HEK293 (cell line): ENCODE data around the gene SIMC1.

Source experiments
- CTCF ChIA-PET: fragments of 350-600 bp; formaldehyde crosslinking; extraction: SDS; loops from one replicate; lab custom pipeline; 2021; ENCODE audit warnings: antibody characterized with exemption; lab: Yijun Ruan, JAX
- POLR2A ChIA-PET: fragments of 300-600 bp; formaldehyde crosslinking; extraction: SDS; loops from one replicate; lab custom pipeline; 2020; ENCODE audit warnings: antibody characterized with exemption, inconsistent platforms; lab: Yijun Ruan, JAX
- H3K27ac ChIP-seq: fragments of 200-500 bp; sonication (Bioruptor generic); 2 replicates; pipeline ENCODE4 v1.5.1; 2014; ENCODE audit warnings: low read depth, low read length, control low read depth, inconsistent platforms; ENCODE audit errors: extremely low read depth
- H3K36me3 ChIP-seq, 2 experiments: fragments of 200-500 bp in 1 of 2; sonication (Bioruptor generic) in 1 of 2; 1 replicate in 1 of 2; 2 replicates in 1 of 2; pipeline ENCODE4 v1.5.1; 2014 to 2017; ENCODE audit warnings: inconsistent platforms in 2 of 2, low read length in 2 of 2; ENCODE audit not compliant: control insufficient read depth in 2 of 2, insufficient read depth in 1 of 2
- H3K4me1 ChIP-seq: fragments of 200-500 bp; sonication (Bioruptor generic); 2 replicates; pipeline ENCODE4 v1.5.1; 2014; ENCODE audit warnings: mild to moderate bottlenecking, low read length, inconsistent platforms; ENCODE audit not compliant: control insufficient read depth, insufficient read depth
- H3K4me3 ChIP-seq: 2 replicates; pipeline ENCODE4 v1.5.1; 2011; ENCODE audit warnings: low read depth, mild to moderate bottlenecking, control low read depth, low read length, moderate library complexity
- H3K9me3 ChIP-seq: fragments of 200-500 bp; sonication (Bioruptor generic); 2 replicates; pipeline ENCODE4 v1.5.1; 2014; ENCODE audit warnings: low read depth, low read length, inconsistent platforms; ENCODE audit not compliant: control insufficient read depth, insufficient read depth
- GFI1B ChIP-seq: fragments of 450-650 bp; formaldehyde crosslinking; IDR thresholded peaks from 2 replicates; pipeline ENCODE4 v1.5.1; 2016; ENCODE audit warnings: missing biosample characterization, missing genetic modification characterization
- GLIS2 ChIP-seq: fragments of 450-650 bp; formaldehyde crosslinking; IDR thresholded peaks from 2 replicates; pipeline ENCODE4 v1.5.1; 2016; ENCODE audit warnings: missing biosample characterization, missing genetic modification characterization
- HOXC10 ChIP-seq: sonication (generic); formaldehyde crosslinking; IDR thresholded peaks from 2 replicates; pipeline ENCODE4 v1.8.1; 2023; ENCODE audit warnings: mild to moderate bottlenecking, missing genetic modification reagents
- RBAK ChIP-seq: fragments of 450-650 bp; formaldehyde crosslinking; IDR thresholded peaks from 2 replicates; pipeline ENCODE4 v1.5.1; 2016; ENCODE audit warnings: missing biosample characterization, missing genetic modification characterization
- TCF7L2 ChIP-seq: IDR thresholded peaks from 2 replicates; pipeline ENCODE4 v1.6.1; 2011; ENCODE audit warnings: low read depth, mild to moderate bottlenecking, inconsistent platforms, low read length, moderate library complexity, borderline replicate concordance
- ZFP41 ChIP-seq: fragments of 450-650 bp; formaldehyde crosslinking; IDR thresholded peaks from 2 replicates; pipeline ENCODE4 v1.5.1; 2016; ENCODE audit warnings: missing biosample characterization, missing genetic modification characterization, borderline replicate concordance
- ZNF146 ChIP-seq: fragments of 450-650 bp; formaldehyde crosslinking; IDR thresholded peaks from 2 replicates; pipeline ENCODE4 v1.5.1; 2016; ENCODE audit warnings: missing biosample characterization, missing genetic modification characterization
- ZNF341 ChIP-seq: fragments of 450-650 bp; formaldehyde crosslinking; IDR thresholded peaks from 2 replicates; pipeline ENCODE4; 2016; ENCODE audit warnings: low read depth, missing biosample characterization, missing genetic modification characterization
- ZNF391 ChIP-seq: fragments of 450-650 bp; formaldehyde crosslinking; IDR thresholded peaks from 2 replicates; pipeline ENCODE4 v1.5.1; 2016; ENCODE audit warnings: low read depth, missing biosample characterization, missing genetic modification characterization, borderline replicate concordance
- ZNF521 ChIP-seq: fragments of 450-650 bp; formaldehyde crosslinking; IDR thresholded peaks from 2 replicates; pipeline ENCODE4 v1.5.1; 2017; ENCODE audit warnings: missing biosample characterization, mild to moderate bottlenecking, missing genetic modification characterization
- ZNF549 ChIP-seq: fragments of 450-650 bp; IDR thresholded peaks from 2 replicates; pipeline ENCODE4 v1.5.1; 2018; ENCODE audit warnings: missing biosample characterization, missing genetic modification characterization, mild to moderate bottlenecking, inconsistent platforms, moderate library complexity
- ZNF585B ChIP-seq: fragments of 450-650 bp; formaldehyde crosslinking; IDR thresholded peaks from 2 replicates; pipeline ENCODE4 v1.5.1; 2016; ENCODE audit warnings: missing biosample characterization, missing genetic modification characterization
- ZNF629 ChIP-seq: fragments of 450-650 bp; formaldehyde crosslinking; IDR thresholded peaks from 2 replicates; pipeline ENCODE4 v1.5.1; 2017; ENCODE audit warnings: missing biosample characterization, missing genetic modification characterization
- ZNF692 ChIP-seq: fragments of 450-650 bp; formaldehyde crosslinking; IDR thresholded peaks from 2 replicates; pipeline ENCODE4 v1.5.1; 2016; ENCODE audit warnings: missing biosample characterization, missing genetic modification characterization
- ZNF704 ChIP-seq: fragments of 450-650 bp; formaldehyde crosslinking; IDR thresholded peaks from 2 replicates; pipeline ENCODE4 v1.5.1; 2016; ENCODE audit warnings: missing biosample characterization, missing genetic modification characterization
- ZSCAN30 ChIP-seq: fragments of 450-650 bp; IDR thresholded peaks from 2 replicates; pipeline ENCODE4 v1.5.1; 2018; ENCODE audit warnings: missing biosample characterization, mild to moderate bottlenecking, missing genetic modification characterization, moderate library complexity
- TF ChIP-seq, protein P1 (sequence below): fragments of 450-650 bp; formaldehyde crosslinking; IDR thresholded peaks from 2 replicates; pipeline ENCODE4 v1.5.1; 2016; ENCODE audit warnings: missing biosample characterization, missing genetic modification characterization
- TF ChIP-seq, protein P2 (sequence below): fragments of 450-650 bp; formaldehyde crosslinking; IDR thresholded peaks from 2 replicates; pipeline ENCODE4 v1.5.1; 2016; ENCODE audit warnings: missing biosample characterization, missing genetic modification characterization

SIMC1 gene

GRCh38 chr5:176371621-176372539 is 133.7 kb downstream of the SIMC1 start:
- no peaks in the 10 kb centered on the region for H3K4me1 ChIP-seq
- no peak overlapping the region for H3K27ac ChIP-seq
- no peak for TF ChIP-seq ZNF146 (tag by site-specific recombination)
- no peak for TF ChIP-seq RBAK (tag by site-specific recombination)
- TF ChIP-seq ZNF549 (tag by site-specific recombination) = no peak
- TF ChIP-seq ZNF585B (tag by site-specific recombination) = no peak
- TF ChIP-seq ZNF629 (tag by site-specific recombination) = no peak
- TF ChIP-seq, protein P1, sequence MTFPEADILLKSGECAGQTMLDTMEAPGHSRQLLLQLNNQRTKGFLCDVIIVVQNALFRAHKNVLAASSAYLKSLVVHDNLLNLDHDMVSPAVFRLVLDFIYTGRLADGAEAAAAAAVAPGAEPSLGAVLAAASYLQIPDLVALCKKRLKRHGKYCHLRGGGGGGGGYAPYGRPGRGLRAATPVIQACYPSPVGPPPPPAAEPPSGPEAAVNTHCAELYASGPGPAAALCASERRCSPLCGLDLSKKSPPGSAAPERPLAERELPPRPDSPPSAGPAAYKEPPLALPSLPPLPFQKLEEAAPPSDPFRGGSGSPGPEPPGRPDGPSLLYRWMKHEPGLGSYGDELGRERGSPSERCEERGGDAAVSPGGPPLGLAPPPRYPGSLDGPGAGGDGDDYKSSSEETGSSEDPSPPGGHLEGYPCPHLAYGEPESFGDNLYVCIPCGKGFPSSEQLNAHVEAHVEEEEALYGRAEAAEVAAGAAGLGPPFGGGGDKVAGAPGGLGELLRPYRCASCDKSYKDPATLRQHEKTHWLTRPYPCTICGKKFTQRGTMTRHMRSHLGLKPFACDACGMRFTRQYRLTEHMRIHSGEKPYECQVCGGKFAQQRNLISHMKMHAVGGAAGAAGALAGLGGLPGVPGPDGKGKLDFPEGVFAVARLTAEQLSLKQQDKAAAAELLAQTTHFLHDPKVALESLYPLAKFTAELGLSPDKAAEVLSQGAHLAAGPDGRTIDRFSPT = no peak
- TF ChIP-seq, protein P2, sequence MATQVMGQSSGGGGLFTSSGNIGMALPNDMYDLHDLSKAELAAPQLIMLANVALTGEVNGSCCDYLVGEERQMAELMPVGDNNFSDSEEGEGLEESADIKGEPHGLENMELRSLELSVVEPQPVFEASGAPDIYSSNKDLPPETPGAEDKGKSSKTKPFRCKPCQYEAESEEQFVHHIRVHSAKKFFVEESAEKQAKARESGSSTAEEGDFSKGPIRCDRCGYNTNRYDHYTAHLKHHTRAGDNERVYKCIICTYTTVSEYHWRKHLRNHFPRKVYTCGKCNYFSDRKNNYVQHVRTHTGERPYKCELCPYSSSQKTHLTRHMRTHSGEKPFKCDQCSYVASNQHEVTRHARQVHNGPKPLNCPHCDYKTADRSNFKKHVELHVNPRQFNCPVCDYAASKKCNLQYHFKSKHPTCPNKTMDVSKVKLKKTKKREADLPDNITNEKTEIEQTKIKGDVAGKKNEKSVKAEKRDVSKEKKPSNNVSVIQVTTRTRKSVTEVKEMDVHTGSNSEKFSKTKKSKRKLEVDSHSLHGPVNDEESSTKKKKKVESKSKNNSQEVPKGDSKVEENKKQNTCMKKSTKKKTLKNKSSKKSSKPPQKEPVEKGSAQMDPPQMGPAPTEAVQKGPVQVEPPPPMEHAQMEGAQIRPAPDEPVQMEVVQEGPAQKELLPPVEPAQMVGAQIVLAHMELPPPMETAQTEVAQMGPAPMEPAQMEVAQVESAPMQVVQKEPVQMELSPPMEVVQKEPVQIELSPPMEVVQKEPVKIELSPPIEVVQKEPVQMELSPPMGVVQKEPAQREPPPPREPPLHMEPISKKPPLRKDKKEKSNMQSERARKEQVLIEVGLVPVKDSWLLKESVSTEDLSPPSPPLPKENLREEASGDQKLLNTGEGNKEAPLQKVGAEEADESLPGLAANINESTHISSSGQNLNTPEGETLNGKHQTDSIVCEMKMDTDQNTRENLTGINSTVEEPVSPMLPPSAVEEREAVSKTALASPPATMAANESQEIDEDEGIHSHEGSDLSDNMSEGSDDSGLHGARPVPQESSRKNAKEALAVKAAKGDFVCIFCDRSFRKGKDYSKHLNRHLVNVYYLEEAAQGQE (tag by site-specific recombination) = no peak
- TF ChIP-seq GLIS2 (tag by site-specific recombination) = no peak
- no peak for TF ChIP-seq ZFP41 (tag by site-specific recombination)
- no peak for TF ChIP-seq ZNF341
- no peak for TF ChIP-seq ZNF521 (tag by site-specific recombination)
- TF ChIP-seq ZNF391 = no peak
- no peak for TF ChIP-seq ZSCAN30 (tag by site-specific recombination)
- no peak for TF ChIP-seq GFI1B (tag by site-specific recombination)
- no peak for TF ChIP-seq TCF7L2
- TF ChIP-seq ZNF692 (tag by site-specific recombination) = no peak
- no peak for TF ChIP-seq HOXC10 (CRISPR knock-in tag)
- TF ChIP-seq ZNF704 (tag by site-specific recombination) = no peak
- ChIA-PET POLR2A (interaction anchor here (0.8 to 1.6 kb wide), 4 partner anchors 10 to 76 kb away, joined by 3 to 6 read pairs (median 3); partner anchors contain the start of genes FAF2 and KIAA1191), CTCF (no interaction called here)
- no peaks in the 10 kb centered on the region for H3K9me3 ChIP-seq
- no peak overlapping the region for H3K4me3 ChIP-seq
- peaks cover 7 to 76% of the 10 kb centered on the region in 2 experiments; a peak in 2 of 3 replicates for H3K36me3 ChIP-seq
